Endothelial cell of umbilical vein (primary cell): ENCODE data around the gene CSHL1. TPM values are rescaled to one million over a fixed set of nuclear protein-coding genes. Genes with fewer than 3 reads are reported as not detected.

ENCODE experiments used
- BruUV-seq: library from RNA; stranded (reverse); fragments of 400-500 nt; replicated peaks from 2 replicates; lab custom pipeline; 2021; lab: Mats Ljungman, UMichigan
- CTCF ChIA-PET: fragments of 300-600, 350-600 bp; sonication (Branson Sonifier 250); formaldehyde crosslinking; loops from one replicate; lab custom pipeline; 2021; ENCODE audit warnings: antibody characterized with exemption, inconsistent platforms; lab: Charles Lee
- POLR2A ChIA-PET: fragments of 300-600, 350-600 bp; sonication (Branson Sonifier 250); formaldehyde crosslinking; loops from one replicate; lab custom pipeline; 2021; ENCODE audit warnings: antibody characterized with exemption, inconsistent platforms; lab: Charles Lee
- DNase-seq: peaks from one replicate; pipeline ENCODE4 v3.0.0-alpha.2; 2011; ENCODE audit warnings: low read depth, low spot score
- FAIRE-seq: peaks from 2 replicates; lab custom pipeline; 2011; peaks lifted over from hg19 to GRCh38; lab: Jason Lieb, UNC
- H2AFZ ChIP-seq: 2 replicates; pipeline ENCODE4 v1.6.0; 2012; ENCODE audit warnings: low read depth, low read length, control low read depth, inconsistent platforms
- H3K27ac ChIP-seq: 2 replicates; pipeline ENCODE4 v1.5.1; 2011; ENCODE audit warnings: low read depth, mild to moderate bottlenecking, control low read depth, low read length, moderate library complexity; ENCODE audit not compliant: insufficient read depth
- H3K27me3 ChIP-seq, 2 experiments: 2 replicates each; pipeline versions ENCODE4 v1.6.0 to v1.6.1; 2011; ENCODE audit warnings: low read length in 2 of 2, mixed read lengths in 1 of 2; ENCODE audit not compliant: control insufficient read depth in 2 of 2, insufficient read depth in 2 of 2
- H3K36me3 ChIP-seq, 2 experiments: 2 replicates in 1 of 2; 3 replicates in 1 of 2; pipeline ENCODE4 v1.5.1; 2011; ENCODE audit warnings: low read length in 2 of 2, mild to moderate bottlenecking in 1 of 2, moderate library complexity in 1 of 2; ENCODE audit not compliant: control insufficient read depth in 2 of 2, insufficient read depth in 2 of 2; ENCODE audit errors: extremely low read depth in 1 of 2
- H3K4me1 ChIP-seq: 3 replicates; pipeline ENCODE4 v1.5.1; 2011; ENCODE audit warnings: mild to moderate bottlenecking, low read length; ENCODE audit not compliant: control insufficient read depth, insufficient read depth; ENCODE audit errors: extremely low read depth
- H3K4me2 ChIP-seq: 2 replicates; pipeline ENCODE4 v1.6.1; 2011; ENCODE audit warnings: low read length, control low read depth, mixed read lengths; ENCODE audit not compliant: insufficient read depth
- H3K4me3 ChIP-seq, 3 experiments: fragments of 200-600 bp in 1 of 3; sonication (generic), shearing (Covaris generic) in 1 of 3; replicated peaks in 1 of 3; 2 replicates each; pipeline ENCODE4 v1.5.1; 2011 to 2016; ENCODE audit warnings: control low read depth in 3 of 3, low read length in 3 of 3, mild to moderate bottlenecking in 2 of 3, inconsistent platforms in 1 of 3, low read depth in 1 of 3, moderate library complexity in 1 of 3; ENCODE audit not compliant: insufficient read depth in 1 of 3
- H3K79me2 ChIP-seq: 2 replicates; pipeline ENCODE4 v1.6.0; 2012; ENCODE audit warnings: low read length, inconsistent platforms; ENCODE audit not compliant: control insufficient read depth, insufficient read depth
- H3K9ac ChIP-seq: replicated peaks from 2 replicates; pipeline ENCODE3; 2011; ENCODE audit warnings: low read length, control low read depth; ENCODE audit not compliant: insufficient read depth; ENCODE audit errors: extremely low read depth
- H3K9me1 ChIP-seq: replicated peaks from 3 replicates; pipeline ENCODE4 v1.6.0; 2011; ENCODE audit warnings: mild to moderate bottlenecking, low read length; ENCODE audit not compliant: control insufficient read depth, insufficient read depth; ENCODE audit errors: extremely low read depth
- H3K9me3 ChIP-seq: replicated peaks from 2 replicates; pipeline ENCODE4 v1.5.1; 2012; ENCODE audit warnings: low read length, inconsistent platforms; ENCODE audit not compliant: control insufficient read depth, insufficient read depth
- H4K20me1 ChIP-seq: replicated peaks from 2 replicates; pipeline ENCODE3; 2011; ENCODE audit warnings: mild to moderate bottlenecking, low read length; ENCODE audit not compliant: control insufficient read depth, insufficient read depth; ENCODE audit errors: extremely low read depth
- CTCF ChIP-seq, 2 donors: IDR thresholded peaks; 1 replicate in 1 of 2; 2 replicates in 1 of 2; pipeline ENCODE4 v1.5.1; 2011; ENCODE audit warnings: low read length in 2 of 2, mild to moderate bottlenecking in 2 of 2, moderate library complexity in 2 of 2, control low read depth in 1 of 2, inconsistent platforms in 1 of 2, low read depth in 1 of 2; ENCODE audit not compliant: insufficient read depth in 1 of 2; ENCODE audit errors: extremely low read depth in 1 of 2
- EZH2 ChIP-seq: IDR thresholded peaks from 2 replicates; pipeline ENCODE4 v1.6.1; 2012; ENCODE audit warnings: borderline replicate concordance, low read depth, mild to moderate bottlenecking, moderate library complexity, low read length, inconsistent platforms; ENCODE audit not compliant: severe bottlenecking
- FOS ChIP-seq: IDR thresholded peaks from 2 replicates; pipeline ENCODE4 v1.6.1; 2011; ENCODE audit warnings: mild to moderate bottlenecking, low read length, moderate library complexity, borderline replicate concordance; ENCODE audit not compliant: insufficient read depth
- MAX ChIP-seq: IDR thresholded peaks from 2 replicates; pipeline ENCODE4 v1.6.1; 2011; ENCODE audit not compliant: insufficient read depth, insufficient read length
- MYC ChIP-seq: IDR thresholded peaks from one replicate; pipeline ENCODE4 v1.6.1; 2011; ENCODE audit warnings: mild to moderate bottlenecking, low read depth, low read length
- POLR2AphosphoS5 ChIP-seq: IDR thresholded peaks from 2 replicates; pipeline ENCODE4 v1.6.1; 2012; ENCODE audit warnings: low read depth, mild to moderate bottlenecking, control low read depth, low read length, moderate library complexity; ENCODE audit not compliant: insufficient read depth
- dilution Hi-C: fragments of 300-500 bp; cut with MboI; formaldehyde crosslinking; loops from one replicate; pipeline ENCODE4 v1.15.0; 2019; ENCODE audit warnings: low sequenced_read_pairs; ENCODE audit not compliant: extremely low pct_ligation_motif_present
- intact Hi-C: fragments of 100-400 bp; cut with micrococcal nuclease; formaldehyde crosslinking; loops from one replicate; pipeline ENCODE4 v1.10.0; 2022
- polyA plus RNA-seq, 4 experiments: library from polyadenylated mRNA; depleted of rRNA in 3 of 4; stranded (reverse) in 3 of 4; unstranded in 1 of 4; fragments of >200 nt; gene quantifications; 2 replicates each; pipeline versions ENCODE4 v1.2.1 to v1.2.3, GENCODE V29; 2011 to 2012; ENCODE audit warnings: missing spikeins in 1 of 4
- total RNA-seq: library from RNA; stranded (reverse); gene quantifications from 2 replicates; pipeline ENCODE4 v1.2.3, GENCODE V29; 2021

The CSHL1 gene
- total and polyA plus RNA-seq, 2 donors (not counting 3 experiments of a cell fraction or from before 2014, with no cell fraction given): not detected

DNA sequence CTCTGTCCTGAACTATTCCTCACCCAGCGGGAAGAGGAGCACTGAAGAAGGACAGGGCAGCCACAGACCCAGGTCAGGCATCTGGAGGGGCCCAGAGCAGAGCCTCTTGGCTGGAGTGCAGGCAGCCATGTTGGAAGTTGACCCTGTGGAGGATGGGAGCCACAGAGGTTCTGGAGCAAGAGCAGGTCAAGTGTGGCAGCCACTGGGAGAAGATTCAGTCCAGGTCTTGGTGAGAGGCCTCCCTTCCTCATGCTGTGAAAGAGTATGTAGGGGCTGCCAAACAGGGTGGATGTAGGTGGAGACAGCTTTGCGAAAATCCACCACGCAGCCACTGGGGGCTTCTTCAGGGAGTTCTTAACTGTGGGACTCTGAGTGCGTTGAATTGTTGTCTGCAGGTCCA is 21.7 kb upstream of the CSHL1 start:
- no peak overlapping the region for H3K27ac ChIP-seq
- no peak for DNase-seq
- no peaks in the 10 kb centered on the region for H3K9me1 ChIP-seq
- FAIRE-seq: no peak
- peaks cover 4% of the 10 kb centered on the region for H3K4me1 ChIP-seq
- intact Hi-C loops: no loop called here
- H2AFZ ChIP-seq: no peak overlapping the region
- H3K4me2 ChIP-seq: no peak overlapping the region
- H3K79me2 ChIP-seq: no peaks in the 10 kb centered on the region
- TF ChIP-seq MYC (no peak), MAX (no peak)
- H3K9me3 ChIP-seq: no peaks in the 10 kb centered on the region
- no peaks in the 10 kb centered on the region for H3K27me3 ChIP-seq
- dilution Hi-C loops: no loop called here
- H3K4me3 ChIP-seq: no peak overlapping the region
- no peaks in the 10 kb centered on the region for H3K36me3 ChIP-seq
- POLR2A ChIA-PET: no interaction called here
- CTCF ChIA-PET: interaction anchor here (1.0 to 3.4 kb wide), 3 partner anchors 13 to 58 kb away, joined by 4 to 22 read pairs (median 5); no protein-coding TSS in a partner anchor
- no peak overlapping the region for H3K9ac ChIP-seq
- no peaks in the 10 kb centered on the region for H4K20me1 ChIP-seq
- BruUV-seq: no TSS peak

DNA sequence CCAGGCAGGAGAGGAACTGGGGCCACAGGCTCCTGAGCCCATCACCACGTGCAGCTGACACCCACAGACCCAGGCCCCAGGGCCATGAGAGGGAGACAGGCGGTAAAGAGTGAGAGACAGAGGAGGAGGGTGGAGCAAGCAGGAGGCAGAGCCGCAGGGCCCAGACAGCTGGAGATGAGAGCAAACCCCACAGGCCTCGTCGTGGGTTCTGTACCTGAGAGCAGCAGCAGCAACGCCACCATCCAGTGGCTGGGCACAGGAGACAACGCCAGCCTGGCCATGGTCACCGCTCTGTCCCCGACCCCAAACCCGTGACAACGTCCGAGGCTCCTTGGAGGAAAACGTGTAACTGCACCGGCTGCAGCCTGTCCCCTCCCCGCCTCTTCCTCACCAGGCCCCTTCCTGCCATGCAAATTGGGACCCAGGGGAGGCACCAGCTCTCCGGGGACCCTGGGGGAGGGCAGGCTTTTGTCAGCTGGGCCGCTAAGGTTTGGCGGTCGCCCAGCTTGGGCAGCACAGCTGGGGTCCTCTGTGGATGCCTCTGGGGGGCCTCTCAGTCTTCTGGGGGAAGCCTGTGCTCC is 21.0 kb upstream of the CSHL1 start, which contains the start of gene CD79B:
CD79B (minus strand) TSS at position 351 of the 581 bp plus-strand sequence; CDS start at position 281, 70 bp downstream.
- H3K4me3 ChIP-seq: no peak within 1 kb of the TSS
- H3K9me1 ChIP-seq: no peaks in the 10 kb centered on the region
- peaks cover 4% of the 10 kb centered on the region for H3K4me1 ChIP-seq
- ChIA-PET CTCF (interaction anchor here (0.6 to 3.4 kb wide), 3 partner anchors 13 to 59 kb away, joined by 3 to 22 read pairs (median 4); no protein-coding TSS in a partner anchor), POLR2A (no interaction called here)
- no TSS peak for BruUV-seq
- no peaks in the 10 kb centered on the region for H3K9me3 ChIP-seq
- intact Hi-C loops (no loop called here), dilution Hi-C loops (no loop called here)
- no peak within 1 kb of the TSS for H3K4me2 ChIP-seq
- H3K36me3 ChIP-seq: no peaks in the 10 kb centered on the region
- DNase-seq (no peak), FAIRE-seq (no peak)
- H4K20me1 ChIP-seq: no peaks in the 10 kb centered on the region
- no peak within 1 kb of the TSS for H3K27ac ChIP-seq
- no peak within 1 kb of the TSS for H3K9ac ChIP-seq
- peak within 1 kb of the TSS; percentile 34 for H2AFZ ChIP-seq
- no peaks in the 10 kb centered on the region for H3K79me2 ChIP-seq
- no peaks in the 10 kb centered on the region for H3K27me3 ChIP-seq
- TF ChIP-seq FOS (no peak), POLR2AphosphoS5 (no peak), CTCF (IDR thresholded peaks at IDR 0.05; ENCODE audit: extremely low read depth in 1 of 2, insufficient read depth in 1 of 2, low read depth in 1 of 2, low read length in 2 of 2) (no peak), EZH2 (no peak)
